ENCODE data around the gene MS4A10. TPM values are rescaled to one million over a fixed set of nuclear protein-coding genes. Genes with fewer than 3 reads are reported as not detected.

Gene MS4A10
- total RNA-seq, 1 donor from 2014 or later, result not detected

- intact Hi-C loops (cut with micrococcal nuclease), result loop anchor here (10.0 kb wide), 1 partner anchor 285 kb away; no protein-coding TSS in a partner anchor
- ATAC-seq (ENCODE audit: low read depth) (no peak), DNase-seq (no peak)
- ChIA-PET POLR2A (no interaction called here), CTCF (no interaction called here)
- peaks cover 7% of the 10 kb centered on the region for H3K4me1 Mint-ChIP-seq
- H3K4me3 Mint-ChIP-seq, result no peak overlapping the region
- H3K36me3 Mint-ChIP-seq (ENCODE audit: low read depth), result no peaks in the 10 kb centered on the region
- no peaks in the 10 kb centered on the region for H3K9me3 Mint-ChIP-seq
- no peak for TF ChIP-seq CTCF (IDR thresholded peaks at IDR 0.05)
- H3K27ac Mint-ChIP-seq, result no peak overlapping the region
- H3K27me3 Mint-ChIP-seq, result peaks cover 30% of the 10 kb centered on the region
Observed at GRCh38 chr11:60769811-60770210, 15.3 kb upstream of the MS4A10 start.

- H3K36me3 Mint-ChIP-seq (ENCODE audit: low read depth), result no peaks in the 10 kb centered on the region
- no peak overlapping the region for H3K4me3 Mint-ChIP-seq
- CTCF ChIA-PET, result no interaction called here
- TF ChIP-seq CTCF (IDR thresholded peaks at IDR 0.05), result no peak
- H3K27ac Mint-ChIP-seq, result no peak overlapping the region
- DNase-seq (no peak), ATAC-seq (ENCODE audit: low read depth) (no peak)
- POLR2A ChIA-PET, result no interaction called here
- no peaks in the 10 kb centered on the region for H3K9me3 Mint-ChIP-seq
- intact Hi-C loops (cut with micrococcal nuclease), result no loop called here
- H3K4me1 Mint-ChIP-seq, result peaks cover 11% of the 10 kb centered on the region
- peaks cover 26% of the 10 kb centered on the region for H3K27me3 Mint-ChIP-seq
Observed at GRCh38 chr11:60771146-60771545, 14.0 kb upstream of the MS4A10 start.

GRCh38 chr11:60771879-60772525 is 13.1 kb upstream of the MS4A10 start:
- H3K36me3 Mint-ChIP-seq (ENCODE audit: low read depth), result no peaks in the 10 kb centered on the region
- no peak overlapping the region for H3K4me3 Mint-ChIP-seq
- H3K27me3 Mint-ChIP-seq, result peaks cover 24% of the 10 kb centered on the region
- no peak for TF ChIP-seq CTCF (IDR thresholded peaks at IDR 0.05)
- no peak for DNase-seq
- peak; percentile 28 for ATAC-seq (ENCODE audit: low read depth)
- ChIA-PET POLR2A (no interaction called here), CTCF (interaction anchor here (8.4 kb wide), 1 partner anchor 8 kb away, joined by 86 read pairs; no protein-coding TSS in a partner anchor)
- no peaks in the 10 kb centered on the region for H3K9me3 Mint-ChIP-seq
- H3K27ac Mint-ChIP-seq, result peak overlapping the region; percentile 26
- H3K4me1 Mint-ChIP-seq, result peaks cover 11% of the 10 kb centered on the region
- intact Hi-C loops (cut with micrococcal nuclease), result no loop called here

GRCh38 chr11:60772666-60773065 is 12.5 kb upstream of the MS4A10 start:
- no peak for TF ChIP-seq CTCF (IDR thresholded peaks at IDR 0.05)
- no peak for ATAC-seq (ENCODE audit: low read depth)
- H3K27me3 Mint-ChIP-seq, result peaks cover 23% of the 10 kb centered on the region
- intact Hi-C loops (cut with micrococcal nuclease), result no loop called here
- CTCF ChIA-PET, result interaction anchor here (8.4 kb wide), 1 partner anchor 9 kb away, joined by 86 read pairs; no protein-coding TSS in a partner anchor
- POLR2A ChIA-PET, result no interaction called here
- no peak overlapping the region for H3K4me3 Mint-ChIP-seq
- H3K9me3 Mint-ChIP-seq, result no peaks in the 10 kb centered on the region
- H3K4me1 Mint-ChIP-seq, result peaks cover 11% of the 10 kb centered on the region
- no peak for DNase-seq
- H3K36me3 Mint-ChIP-seq (ENCODE audit: low read depth), result no peaks in the 10 kb centered on the region
- no peak overlapping the region for H3K27ac Mint-ChIP-seq

GRCh38 chr11:60774726-60775125 is 10.4 kb upstream of the MS4A10 start:
- ChIA-PET POLR2A (interaction anchor here (0.5 to 1.2 kb wide), 3 partner anchors 10 to 224 kb away, joined by 3 to 7 read pairs (median 7); no protein-coding TSS in a partner anchor), CTCF (interaction anchor here (0.6 to 8.4 kb wide), 8 partner anchors 11 to 939 kb away, joined by 3 to 86 read pairs (median 4); partner anchors contain the start of gene MS4A15)
- no peak overlapping the region for H3K27ac Mint-ChIP-seq
- no peak for DNase-seq
- TF ChIP-seq CTCF (IDR thresholded peaks at IDR 0.05), result no peak
- peaks cover 11% of the 10 kb centered on the region for H3K4me1 Mint-ChIP-seq
- peaks cover 12% of the 10 kb centered on the region for H3K27me3 Mint-ChIP-seq
- intact Hi-C loops (cut with micrococcal nuclease), result loop anchor here (1.0 to 5.0 kb wide), 5 partner anchors 11 to 507 kb away; no protein-coding TSS in a partner anchor
- no peaks in the 10 kb centered on the region for H3K9me3 Mint-ChIP-seq
- no peak overlapping the region for H3K4me3 Mint-ChIP-seq
- no peaks in the 10 kb centered on the region for H3K36me3 Mint-ChIP-seq (ENCODE audit: low read depth)
- ATAC-seq (ENCODE audit: low read depth), result no peak
